A549 treated with DMSO at 1 μM for 4 hours (cell line): ENCODE measurements around the gene RNASET2. TPM values are rescaled to one million over a fixed set of nuclear protein-coding genes. Genes with fewer than 3 reads are reported as not detected.

Experiments
- total RNA-seq: library from RNA; stranded (reverse); fragments of 200-300 nt; extraction: Qiagen RNA extraction; gene quantifications from 5 replicates; pipeline ENCODE4 v1.2.3, GENCODE V29; 2022; ENCODE audit warnings: low read depth

The RNASET2 gene, protein sequence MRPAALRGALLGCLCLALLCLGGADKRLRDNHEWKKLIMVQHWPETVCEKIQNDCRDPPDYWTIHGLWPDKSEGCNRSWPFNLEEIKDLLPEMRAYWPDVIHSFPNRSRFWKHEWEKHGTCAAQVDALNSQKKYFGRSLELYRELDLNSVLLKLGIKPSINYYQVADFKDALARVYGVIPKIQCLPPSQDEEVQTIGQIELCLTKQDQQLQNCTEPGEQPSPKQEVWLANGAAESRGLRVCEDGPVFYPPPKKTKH
- total RNA-seq = 11.5 to 16.5 TPM (median 14.4 TPM) in 5 replicates

GRCh38 chr6:166956444-166957086 lies at the start of gene RNASET2:
Gene RNASET2, minus strand, starts transcription at chr6:166956550. Its CDS starts 368 bp downstream, at chr6:166956182.

DNA sequence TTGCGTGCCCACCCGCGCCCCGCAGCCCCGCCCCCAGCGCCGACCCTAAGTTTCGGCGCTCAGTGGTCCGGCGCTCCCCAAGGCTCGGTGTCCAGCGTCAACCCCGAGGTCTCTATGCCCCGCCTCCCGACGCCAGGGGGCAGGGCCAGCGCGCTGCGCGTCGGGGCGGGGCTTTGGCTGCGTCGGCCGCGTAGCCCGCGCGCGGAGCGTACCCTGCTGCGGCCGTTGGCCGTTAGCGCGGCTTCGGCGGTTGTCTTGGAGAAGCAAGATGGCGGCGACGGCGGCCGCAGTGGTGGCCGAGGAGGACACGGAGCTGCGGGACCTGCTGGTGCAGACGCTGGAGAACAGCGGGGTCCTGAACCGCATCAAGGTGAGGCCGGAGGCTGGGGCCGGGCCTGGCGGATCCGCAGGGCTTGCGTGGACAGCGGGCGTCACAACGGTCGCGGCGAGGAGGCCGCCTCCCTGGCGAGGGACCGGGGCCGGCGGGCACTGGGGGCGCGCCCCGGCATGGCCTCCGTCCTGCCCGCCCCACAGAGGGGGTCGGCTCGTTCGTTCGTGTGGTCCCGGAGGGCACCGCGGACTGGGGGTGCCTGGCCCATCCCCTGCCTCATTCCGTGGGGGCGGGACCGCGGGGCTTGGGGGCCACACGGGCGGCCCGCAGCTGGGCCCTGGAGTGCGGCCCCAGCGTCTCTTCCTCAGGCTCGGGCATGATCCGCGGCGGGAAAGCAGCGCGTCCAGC lies 43.0 kb upstream of the RNASET2 start, which contains the start of gene CEP43:
TSS of gene CEP43 (plus strand) at position 253 of the 739 bp plus-strand sequence. CDS start at position 269, 16 bp downstream.

Other genes starting within 250 kb of the RNASET2 start
- 8.1 to 11.1 TPM (median 10.3 TPM) in 5 replicates for gene CEP43, start 42.8 kb upstream of the RNASET2 start, total RNA-seq
- 0.03 to 0.09 TPM in 2 of 5 replicates, not detected in the others for gene CCR6, start 166.5 kb upstream of the RNASET2 start, total RNA-seq
- gene GPR31, start 201.4 kb upstream of the RNASET2 start, total RNA-seq = not detected in 5 replicates